HL-60 (cell line): ENCODE measurements around the gene IL4R.

Source experiments
- GABPA ChIP-seq: IDR thresholded peaks from 2 replicates; pipeline ENCODE4 v1.6.1; 2012; ENCODE audit warnings: low read depth
- POLR2AphosphoS5 ChIP-seq: IDR thresholded peaks from 2 replicates; pipeline ENCODE4 v1.6.1; 2012; ENCODE audit warnings: low read depth
- TF ChIP-seq, protein P1 (sequence below): IDR thresholded peaks from 2 replicates; pipeline ENCODE4 v1.6.1; 2012; ENCODE audit warnings: low read depth; ENCODE audit not compliant: insufficient replicate concordance
- TF ChIP-seq, protein P2 (sequence below): IDR thresholded peaks from one replicate; pipeline ENCODE4 v1.5.1; 2011; ENCODE audit warnings: low read length, control low read depth, inconsistent platforms; ENCODE audit not compliant: insufficient read depth

DNA sequence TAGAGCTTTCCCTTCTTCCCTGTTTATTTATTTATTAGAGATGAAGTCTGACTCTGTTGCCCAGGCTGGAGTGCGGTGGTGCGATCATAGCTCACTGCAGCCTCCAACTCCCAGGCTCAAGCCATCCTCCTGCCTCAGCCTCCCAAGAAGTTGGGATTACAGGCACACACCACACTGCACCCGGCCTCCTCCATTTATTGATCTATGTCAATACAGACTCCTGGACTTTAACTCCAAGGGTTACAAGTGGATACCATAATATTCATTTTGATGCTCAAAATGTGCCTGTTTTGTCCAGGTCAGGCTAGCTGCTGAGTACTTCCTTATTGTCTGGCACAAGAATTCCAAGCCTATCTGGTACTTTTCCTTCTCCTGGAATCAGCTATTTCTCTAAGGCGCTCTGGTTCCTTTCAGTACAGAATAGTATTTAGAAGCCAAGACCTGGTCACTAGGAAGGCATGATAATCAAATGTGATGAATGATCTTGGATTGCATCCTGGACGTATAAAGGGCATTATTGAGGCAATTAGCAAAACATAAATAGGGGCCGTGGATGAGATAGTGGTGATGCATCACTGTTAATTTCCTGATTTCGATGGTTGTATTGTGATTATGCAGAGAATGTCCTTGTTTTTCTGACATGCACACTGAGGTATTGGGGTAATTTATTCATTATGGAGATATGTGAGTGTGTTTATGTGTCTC is 21.7 kb downstream of the IL4R start:
- TF ChIP-seq, protein P1, sequence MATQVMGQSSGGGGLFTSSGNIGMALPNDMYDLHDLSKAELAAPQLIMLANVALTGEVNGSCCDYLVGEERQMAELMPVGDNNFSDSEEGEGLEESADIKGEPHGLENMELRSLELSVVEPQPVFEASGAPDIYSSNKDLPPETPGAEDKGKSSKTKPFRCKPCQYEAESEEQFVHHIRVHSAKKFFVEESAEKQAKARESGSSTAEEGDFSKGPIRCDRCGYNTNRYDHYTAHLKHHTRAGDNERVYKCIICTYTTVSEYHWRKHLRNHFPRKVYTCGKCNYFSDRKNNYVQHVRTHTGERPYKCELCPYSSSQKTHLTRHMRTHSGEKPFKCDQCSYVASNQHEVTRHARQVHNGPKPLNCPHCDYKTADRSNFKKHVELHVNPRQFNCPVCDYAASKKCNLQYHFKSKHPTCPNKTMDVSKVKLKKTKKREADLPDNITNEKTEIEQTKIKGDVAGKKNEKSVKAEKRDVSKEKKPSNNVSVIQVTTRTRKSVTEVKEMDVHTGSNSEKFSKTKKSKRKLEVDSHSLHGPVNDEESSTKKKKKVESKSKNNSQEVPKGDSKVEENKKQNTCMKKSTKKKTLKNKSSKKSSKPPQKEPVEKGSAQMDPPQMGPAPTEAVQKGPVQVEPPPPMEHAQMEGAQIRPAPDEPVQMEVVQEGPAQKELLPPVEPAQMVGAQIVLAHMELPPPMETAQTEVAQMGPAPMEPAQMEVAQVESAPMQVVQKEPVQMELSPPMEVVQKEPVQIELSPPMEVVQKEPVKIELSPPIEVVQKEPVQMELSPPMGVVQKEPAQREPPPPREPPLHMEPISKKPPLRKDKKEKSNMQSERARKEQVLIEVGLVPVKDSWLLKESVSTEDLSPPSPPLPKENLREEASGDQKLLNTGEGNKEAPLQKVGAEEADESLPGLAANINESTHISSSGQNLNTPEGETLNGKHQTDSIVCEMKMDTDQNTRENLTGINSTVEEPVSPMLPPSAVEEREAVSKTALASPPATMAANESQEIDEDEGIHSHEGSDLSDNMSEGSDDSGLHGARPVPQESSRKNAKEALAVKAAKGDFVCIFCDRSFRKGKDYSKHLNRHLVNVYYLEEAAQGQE: no peak
- TF ChIP-seq, protein P2, sequence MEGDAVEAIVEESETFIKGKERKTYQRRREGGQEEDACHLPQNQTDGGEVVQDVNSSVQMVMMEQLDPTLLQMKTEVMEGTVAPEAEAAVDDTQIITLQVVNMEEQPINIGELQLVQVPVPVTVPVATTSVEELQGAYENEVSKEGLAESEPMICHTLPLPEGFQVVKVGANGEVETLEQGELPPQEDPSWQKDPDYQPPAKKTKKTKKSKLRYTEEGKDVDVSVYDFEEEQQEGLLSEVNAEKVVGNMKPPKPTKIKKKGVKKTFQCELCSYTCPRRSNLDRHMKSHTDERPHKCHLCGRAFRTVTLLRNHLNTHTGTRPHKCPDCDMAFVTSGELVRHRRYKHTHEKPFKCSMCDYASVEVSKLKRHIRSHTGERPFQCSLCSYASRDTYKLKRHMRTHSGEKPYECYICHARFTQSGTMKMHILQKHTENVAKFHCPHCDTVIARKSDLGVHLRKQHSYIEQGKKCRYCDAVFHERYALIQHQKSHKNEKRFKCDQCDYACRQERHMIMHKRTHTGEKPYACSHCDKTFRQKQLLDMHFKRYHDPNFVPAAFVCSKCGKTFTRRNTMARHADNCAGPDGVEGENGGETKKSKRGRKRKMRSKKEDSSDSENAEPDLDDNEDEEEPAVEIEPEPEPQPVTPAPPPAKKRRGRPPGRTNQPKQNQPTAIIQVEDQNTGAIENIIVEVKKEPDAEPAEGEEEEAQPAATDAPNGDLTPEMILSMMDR: no peak
- no peak for TF ChIP-seq POLR2AphosphoS5
- no peak for TF ChIP-seq GABPA
